Astrocyte of the spinal cord (primary cell): ENCODE results near the gene MNS1.
A peak's percentile ranks its signal among the peaks of the same experiment; 100 is the strongest.

Experiments
- DNase-seq: peaks from one replicate; pipeline ENCODE4 v3.0.0; 2011; ENCODE audit warnings: low read depth, low spot score
- H3K4me3 ChIP-seq: 2 replicates; pipeline ENCODE4 v1.5.1; 2011; ENCODE audit warnings: low read depth, mild to moderate bottlenecking, low read length, moderate library complexity
- in situ Hi-C: cut with HindIII; loops from 2 replicates; pipeline ENCODE4 v1.10.0; 2017; ENCODE audit warnings: low sequenced_read_pairs
- TF ChIP-seq, protein P1 (sequence below): IDR thresholded peaks from 2 replicates; pipeline ENCODE4 v1.5.1; 2012; ENCODE audit warnings: low read depth, mild to moderate bottlenecking, low read length, inconsistent platforms

MNS1 gene, protein sequence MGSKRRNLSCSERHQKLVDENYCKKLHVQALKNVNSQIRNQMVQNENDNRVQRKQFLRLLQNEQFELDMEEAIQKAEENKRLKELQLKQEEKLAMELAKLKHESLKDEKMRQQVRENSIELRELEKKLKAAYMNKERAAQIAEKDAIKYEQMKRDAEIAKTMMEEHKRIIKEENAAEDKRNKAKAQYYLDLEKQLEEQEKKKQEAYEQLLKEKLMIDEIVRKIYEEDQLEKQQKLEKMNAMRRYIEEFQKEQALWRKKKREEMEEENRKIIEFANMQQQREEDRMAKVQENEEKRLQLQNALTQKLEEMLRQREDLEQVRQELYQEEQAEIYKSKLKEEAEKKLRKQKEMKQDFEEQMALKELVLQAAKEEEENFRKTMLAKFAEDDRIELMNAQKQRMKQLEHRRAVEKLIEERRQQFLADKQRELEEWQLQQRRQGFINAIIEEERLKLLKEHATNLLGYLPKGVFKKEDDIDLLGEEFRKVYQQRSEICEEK

DNA sequence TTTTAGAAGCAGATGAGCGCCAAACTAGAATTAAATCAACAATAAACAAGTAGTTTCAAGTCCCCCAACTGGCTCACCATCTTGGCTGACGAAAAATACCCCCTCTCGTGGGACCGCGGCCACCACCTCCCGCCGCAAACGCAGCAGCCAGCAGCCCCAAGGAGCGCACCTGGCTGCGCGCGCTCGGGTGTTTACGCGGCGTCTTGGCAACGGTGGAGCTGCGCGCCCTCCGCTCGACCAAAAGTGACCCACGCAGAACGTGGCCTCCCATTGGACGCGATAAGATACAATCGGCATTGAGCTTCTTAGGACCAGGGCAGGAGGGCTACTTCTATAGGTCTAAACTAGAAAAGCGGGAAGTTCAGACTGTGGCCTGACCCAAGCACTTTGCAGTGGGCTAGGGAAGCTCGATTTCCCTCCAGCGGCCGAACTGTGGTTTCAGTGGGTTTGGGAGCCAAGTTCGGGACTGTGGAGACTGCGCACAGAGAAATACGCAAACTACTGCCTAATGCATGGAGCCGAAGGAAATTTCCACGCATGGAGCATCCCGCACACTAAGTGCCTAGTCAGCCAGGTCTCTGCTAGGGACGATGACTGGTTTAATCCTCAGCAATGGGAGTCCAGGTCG lies at the start of gene MNS1:
TSS of gene MNS1 (minus strand) at position 245 of the 628 bp plus-strand sequence. CDS start at position 80, 165 bp downstream.
- TF ChIP-seq, protein P1, sequence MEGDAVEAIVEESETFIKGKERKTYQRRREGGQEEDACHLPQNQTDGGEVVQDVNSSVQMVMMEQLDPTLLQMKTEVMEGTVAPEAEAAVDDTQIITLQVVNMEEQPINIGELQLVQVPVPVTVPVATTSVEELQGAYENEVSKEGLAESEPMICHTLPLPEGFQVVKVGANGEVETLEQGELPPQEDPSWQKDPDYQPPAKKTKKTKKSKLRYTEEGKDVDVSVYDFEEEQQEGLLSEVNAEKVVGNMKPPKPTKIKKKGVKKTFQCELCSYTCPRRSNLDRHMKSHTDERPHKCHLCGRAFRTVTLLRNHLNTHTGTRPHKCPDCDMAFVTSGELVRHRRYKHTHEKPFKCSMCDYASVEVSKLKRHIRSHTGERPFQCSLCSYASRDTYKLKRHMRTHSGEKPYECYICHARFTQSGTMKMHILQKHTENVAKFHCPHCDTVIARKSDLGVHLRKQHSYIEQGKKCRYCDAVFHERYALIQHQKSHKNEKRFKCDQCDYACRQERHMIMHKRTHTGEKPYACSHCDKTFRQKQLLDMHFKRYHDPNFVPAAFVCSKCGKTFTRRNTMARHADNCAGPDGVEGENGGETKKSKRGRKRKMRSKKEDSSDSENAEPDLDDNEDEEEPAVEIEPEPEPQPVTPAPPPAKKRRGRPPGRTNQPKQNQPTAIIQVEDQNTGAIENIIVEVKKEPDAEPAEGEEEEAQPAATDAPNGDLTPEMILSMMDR = no peak
- peak within 1 kb of the TSS; percentile 55 for H3K4me3 ChIP-seq
- in situ Hi-C loops = no loop called here
- peak; percentile 96 for DNase-seq

DNA sequence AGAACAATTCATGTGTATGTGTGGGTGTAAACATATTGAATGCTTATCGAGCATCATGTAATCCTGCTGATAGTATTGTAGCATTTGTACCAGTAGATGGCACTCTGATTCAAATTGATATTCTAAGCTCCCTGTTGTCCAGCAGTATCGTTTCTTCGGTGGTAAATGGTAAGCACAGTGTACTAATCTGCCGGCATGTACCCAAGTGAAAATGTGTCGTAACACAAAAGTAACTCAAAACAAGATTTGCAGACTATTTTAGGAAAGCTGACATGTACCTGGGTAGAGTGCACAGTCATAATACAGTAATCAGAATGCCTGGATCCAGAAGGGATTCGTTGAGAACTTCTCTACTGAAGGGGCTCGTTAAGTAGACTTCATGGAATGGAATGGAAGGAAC lies 31.7 kb upstream of the MNS1 start:
- no peak overlapping the region for H3K4me3 ChIP-seq
- DNase-seq = peak; percentile 75
- TF ChIP-seq, protein P1 = peak; percentile 70
- in situ Hi-C loops = no loop called here

DNA sequence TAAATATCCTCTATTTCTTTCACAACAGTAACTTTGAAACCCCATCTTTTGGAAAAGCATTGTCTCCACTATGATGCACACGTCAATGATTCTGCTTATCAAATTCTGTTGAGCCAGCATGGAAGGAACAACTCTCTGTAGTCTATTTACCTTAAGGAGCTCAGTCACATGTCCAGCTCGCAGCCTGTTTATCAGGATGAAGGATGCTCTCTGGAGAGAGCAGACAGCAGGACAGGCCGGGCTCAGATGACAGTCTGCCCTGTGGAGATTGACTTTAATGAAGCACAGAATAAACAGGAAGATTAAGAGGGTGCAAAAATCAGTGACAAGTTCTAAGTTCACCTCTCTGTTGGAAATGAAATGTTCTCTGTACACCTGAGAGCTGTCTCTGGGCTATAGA lies 30.6 kb upstream of the MNS1 start:
- no peak overlapping the region for H3K4me3 ChIP-seq
- TF ChIP-seq, protein P1 = no peak
- DNase-seq = no peak
- in situ Hi-C loops = no loop called here

DNA sequence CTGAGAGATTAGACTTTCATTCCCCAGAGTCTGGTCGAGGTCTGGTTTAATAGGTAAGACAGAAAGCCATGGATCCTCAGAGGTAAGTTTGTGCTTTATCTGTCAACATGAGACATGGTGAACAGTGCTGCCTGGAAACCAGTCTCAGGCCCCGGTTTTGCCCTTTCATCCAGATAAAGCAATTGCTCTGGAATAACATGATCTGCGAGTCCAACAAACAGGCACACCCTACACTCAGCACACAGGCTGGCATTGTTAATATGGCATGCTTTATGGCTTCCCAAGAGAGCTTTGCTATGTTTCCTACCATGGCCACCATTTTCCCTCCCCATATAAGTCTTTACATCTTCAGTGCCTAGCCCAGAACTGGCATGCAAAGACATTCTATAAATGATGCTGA lies 30.1 kb upstream of the MNS1 start:
- in situ Hi-C loops = no loop called here
- DNase-seq = no peak
- TF ChIP-seq, protein P1 = no peak
- H3K4me3 ChIP-seq = no peak overlapping the region

DNA sequence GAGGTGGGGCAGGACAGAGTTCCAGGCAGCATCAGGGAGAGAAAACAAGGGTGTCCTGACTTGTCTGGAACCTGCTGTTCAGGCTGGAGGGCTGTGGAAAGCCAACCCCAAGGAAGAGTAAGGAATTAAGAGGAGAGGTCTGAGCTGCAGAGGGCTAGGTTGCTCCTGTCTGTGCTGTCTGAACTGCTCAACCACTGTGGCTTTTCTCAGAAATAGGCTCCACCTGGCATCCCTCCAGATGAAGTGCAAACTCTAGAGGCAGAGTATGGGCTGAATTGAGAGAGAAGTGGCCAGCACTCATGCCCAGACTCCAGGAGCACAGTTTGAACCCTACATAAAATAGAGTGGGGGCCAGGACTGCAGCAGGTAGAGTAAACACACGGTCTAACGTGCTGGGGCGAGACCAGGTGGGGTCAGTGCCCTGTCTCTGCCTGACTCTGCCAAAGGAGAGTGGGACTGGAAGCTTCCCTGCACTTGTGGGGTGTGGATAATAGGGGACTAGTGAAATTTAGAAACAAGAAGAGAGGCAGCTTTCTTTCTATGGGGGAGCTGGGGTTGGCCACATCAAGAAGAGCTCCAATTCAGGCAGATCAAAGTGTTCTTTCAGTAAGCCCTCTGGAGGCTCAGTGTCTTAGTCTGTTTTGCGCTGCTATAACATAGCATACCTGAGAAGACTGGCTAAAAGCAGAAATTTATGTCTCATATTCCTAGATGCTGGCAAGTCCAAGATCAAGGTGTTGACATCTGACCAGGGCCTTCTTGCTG lies 28.0 kb upstream of the MNS1 start:
- in situ Hi-C loops = no loop called here
- no peak for DNase-seq
- H3K4me3 ChIP-seq = no peak overlapping the region
- TF ChIP-seq, protein P1 = no peak

DNA sequence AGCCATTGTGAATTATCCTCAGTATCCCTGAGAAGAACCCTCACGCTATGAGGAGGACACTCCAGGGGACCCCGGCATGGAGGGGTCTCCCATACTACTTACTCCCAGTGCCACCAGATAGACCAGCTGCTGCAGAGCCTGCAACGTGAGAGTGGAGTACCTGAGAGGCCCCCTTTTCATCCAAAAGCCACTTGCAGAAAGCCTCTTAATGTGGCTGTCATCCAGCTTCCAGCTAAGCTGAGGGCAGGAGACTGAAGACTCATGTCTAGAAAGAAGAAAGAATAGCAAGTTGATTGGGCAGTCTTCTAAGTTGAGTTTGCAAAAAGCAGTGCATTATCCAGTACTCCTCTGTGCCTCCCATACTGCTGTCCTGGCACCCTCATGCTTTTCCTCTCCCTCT lies 27.3 kb upstream of the MNS1 start:
- no peak for DNase-seq
- TF ChIP-seq, protein P1 = no peak
- in situ Hi-C loops = no loop called here

More for the DNA sequence above, 27.3 kb upstream of the MNS1 start:
- H3K4me3 ChIP-seq = no peak overlapping the region
